Medulla oblongata (tissue), 1 donor: ENCODE data around the gene FBXO31.
"Not testable (repeated sequence)": the region's sequence is repeated elsewhere in the genome, so short reads cannot be mapped to it uniquely, and the experiment has no call there.

ENCODE experiments used
- DNase-seq: peaks from one replicate; pipeline ENCODE4 v3.0.0-alpha.2; 2015; ENCODE audit errors: extremely low spot score

The FBXO31 gene

DNA sequence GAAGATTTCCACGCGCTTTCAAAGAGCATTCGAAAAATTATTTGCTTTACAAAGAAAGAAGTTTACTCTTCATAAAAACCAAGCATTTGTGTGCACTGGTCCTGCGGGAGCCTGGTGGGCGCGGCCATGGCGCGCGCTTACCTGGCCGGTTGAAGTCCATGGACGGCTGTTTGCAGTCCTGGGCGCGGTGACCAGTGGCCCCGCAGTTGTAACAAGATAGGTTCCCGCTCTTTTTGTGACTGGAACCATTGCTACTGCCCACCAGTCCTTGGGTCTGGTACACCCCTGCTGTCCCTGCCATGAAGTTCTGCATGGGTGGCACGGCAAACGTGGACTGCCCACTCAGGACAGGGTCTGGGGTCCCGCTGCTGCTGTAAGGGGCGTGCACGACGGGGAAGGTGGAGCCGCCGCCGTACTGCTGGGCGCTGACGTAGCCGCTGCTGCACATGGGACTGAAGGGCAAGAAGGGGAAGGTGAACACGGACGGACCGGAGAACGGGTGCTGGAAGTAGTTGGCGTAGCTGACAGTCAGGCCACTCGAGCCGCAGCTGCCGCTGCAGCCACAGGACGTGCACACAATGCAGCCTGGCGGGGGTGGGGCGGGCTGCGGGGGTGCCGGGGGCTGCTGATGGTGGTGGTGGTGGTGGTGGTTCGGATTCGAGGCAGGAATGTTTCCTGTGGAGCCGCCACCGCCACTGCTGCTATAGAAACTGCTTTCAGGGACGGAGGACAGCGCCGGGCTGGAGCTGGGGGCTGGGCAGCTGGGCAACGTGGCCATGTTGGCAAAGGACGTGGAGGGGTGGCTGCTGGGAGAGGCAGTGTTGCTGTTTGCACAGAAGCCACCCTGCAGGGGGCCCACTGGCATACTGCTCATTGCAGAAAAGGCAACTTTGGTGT, 28.0 kb upstream of the FBXO31 start:
- no peak for DNase-seq

DNA sequence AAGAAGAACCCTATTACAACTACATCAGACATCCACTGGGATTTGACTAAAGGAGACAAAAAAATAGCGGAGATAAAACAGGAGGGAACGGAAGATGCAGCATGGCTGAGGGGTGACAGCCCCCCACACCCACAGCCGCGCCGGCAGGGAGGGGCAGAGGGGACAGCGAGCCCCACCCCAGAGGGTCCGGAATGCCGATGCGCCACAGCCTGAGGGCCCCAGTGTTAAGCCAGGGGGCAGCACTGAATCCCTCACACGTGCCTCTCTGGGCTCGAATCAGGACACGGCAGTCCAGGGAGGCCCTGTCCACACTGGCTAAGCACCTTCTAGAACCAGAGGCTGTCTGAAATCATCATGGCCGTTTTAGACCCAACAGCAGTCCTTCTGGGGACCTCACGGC, 27.4 kb upstream of the FBXO31 start:
- no peak for DNase-seq

DNA sequence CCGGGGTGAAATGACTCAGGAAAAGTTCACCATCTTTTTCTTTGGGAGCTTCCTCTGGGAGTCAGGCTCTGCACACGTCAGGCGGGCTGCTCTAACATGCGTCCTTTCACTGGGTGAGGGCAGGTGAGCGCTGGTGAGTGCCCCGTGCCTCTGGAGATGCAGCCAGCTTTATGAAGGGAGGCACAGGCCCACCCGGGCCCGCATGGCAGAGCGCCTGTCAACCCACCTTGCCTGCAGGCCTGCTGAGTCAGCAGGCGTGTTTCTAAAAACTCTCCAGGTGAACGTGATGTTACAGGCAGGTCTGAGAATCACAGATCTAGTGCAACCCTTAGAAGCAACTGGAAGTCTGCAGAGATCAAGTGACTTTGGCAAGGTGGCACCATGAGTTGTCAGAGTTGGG, 27.0 kb upstream of the FBXO31 start:
- no peak for DNase-seq

DNA sequence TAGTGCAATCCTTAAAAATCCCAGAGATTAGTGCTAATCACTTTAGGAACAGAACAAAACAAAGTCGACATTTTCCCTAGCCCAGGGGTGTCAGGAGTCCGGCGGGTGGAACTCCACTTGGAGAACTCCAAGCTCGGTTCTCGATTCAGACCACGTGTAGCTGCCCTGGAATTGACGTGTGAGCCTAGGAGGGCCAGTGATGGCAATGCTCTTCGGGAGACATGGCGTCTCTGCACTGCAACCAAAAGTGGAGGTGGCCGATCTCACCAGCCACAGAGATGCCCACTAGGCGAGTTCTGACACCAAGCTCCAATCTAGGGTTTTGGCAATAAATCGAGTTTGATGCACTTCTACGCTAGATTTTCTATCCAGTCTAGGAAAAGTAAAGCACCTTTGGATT, 26.2 kb upstream of the FBXO31 start:
- no peak for DNase-seq

DNA sequence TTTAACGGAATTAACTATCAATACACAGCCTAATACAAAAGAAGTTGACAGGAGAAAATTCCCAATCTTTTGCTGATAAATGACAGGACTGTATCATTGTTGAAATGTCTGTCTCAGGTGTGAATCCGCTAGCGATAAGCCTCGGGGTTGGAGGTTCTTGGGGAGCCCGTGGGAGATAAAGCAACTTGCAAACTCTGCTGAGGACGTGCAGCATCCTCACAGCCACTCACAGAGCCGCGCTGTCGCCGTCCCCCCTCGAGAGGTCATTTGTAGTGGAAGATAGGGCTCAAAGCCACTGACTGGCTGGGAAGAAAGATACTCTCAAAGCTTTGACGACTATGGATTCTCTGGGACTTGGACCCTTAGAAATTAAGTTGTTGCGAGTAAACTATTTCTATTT, 25.6 kb upstream of the FBXO31 start:
- no peak for DNase-seq

DNA sequence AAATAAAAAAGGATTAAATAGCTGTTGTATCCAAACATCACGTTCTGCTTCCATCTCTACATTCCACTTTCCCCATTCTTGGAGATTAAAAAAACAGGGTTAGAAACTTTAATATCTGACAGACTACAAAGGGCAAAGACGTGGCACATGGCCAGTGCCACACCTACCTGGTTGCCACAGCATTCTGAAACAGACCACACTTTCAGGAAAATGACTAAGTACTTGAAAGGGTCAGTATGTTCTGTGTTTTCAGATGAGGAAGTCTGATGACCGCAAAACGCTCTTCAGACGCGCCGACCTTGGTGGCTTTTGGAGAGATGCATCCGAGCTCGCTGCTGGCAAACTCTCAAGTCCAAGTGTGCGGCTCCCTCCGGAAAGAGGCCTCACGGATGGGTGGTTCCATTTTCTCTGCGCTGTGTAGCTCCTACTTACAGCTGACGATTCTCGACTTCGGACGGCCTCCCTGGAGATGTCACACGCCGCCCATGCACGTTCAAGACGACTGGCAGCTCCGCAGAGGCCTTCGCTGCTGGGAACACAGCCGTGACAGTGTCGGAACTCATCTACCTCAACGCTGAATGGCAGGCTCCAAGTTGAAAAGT, 24.0 kb upstream of the FBXO31 start:
- DNase-seq, result no peak

DNA sequence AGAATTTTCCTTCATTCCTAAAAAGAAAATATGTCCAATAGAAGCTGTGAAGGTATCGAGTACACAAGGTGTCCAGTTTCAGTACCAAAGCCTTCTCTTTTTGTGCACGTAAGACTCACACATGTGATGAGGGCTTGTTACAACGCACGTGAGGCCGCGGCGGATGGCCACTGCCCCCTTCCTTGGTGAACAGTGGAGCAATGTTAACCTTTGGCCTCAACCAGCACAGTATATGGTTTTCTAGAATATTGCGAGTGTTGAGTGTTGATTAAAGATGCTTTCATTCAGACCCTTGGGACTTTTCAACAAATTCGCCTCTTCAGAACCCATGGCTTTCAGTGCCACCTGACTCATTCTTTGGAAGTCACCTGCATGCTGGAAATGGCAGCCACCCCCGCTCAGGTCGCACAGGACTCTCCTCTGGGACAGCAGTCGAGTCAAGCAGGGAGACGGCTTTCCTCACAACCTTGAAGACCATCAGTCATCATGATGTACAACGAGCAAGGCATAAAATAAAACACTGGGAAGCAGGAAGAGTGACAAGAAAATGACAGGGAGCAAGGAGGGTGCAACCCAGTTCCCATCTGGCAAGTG, 23.0 kb upstream of the FBXO31 start:
- no peak for DNase-seq

DNA sequence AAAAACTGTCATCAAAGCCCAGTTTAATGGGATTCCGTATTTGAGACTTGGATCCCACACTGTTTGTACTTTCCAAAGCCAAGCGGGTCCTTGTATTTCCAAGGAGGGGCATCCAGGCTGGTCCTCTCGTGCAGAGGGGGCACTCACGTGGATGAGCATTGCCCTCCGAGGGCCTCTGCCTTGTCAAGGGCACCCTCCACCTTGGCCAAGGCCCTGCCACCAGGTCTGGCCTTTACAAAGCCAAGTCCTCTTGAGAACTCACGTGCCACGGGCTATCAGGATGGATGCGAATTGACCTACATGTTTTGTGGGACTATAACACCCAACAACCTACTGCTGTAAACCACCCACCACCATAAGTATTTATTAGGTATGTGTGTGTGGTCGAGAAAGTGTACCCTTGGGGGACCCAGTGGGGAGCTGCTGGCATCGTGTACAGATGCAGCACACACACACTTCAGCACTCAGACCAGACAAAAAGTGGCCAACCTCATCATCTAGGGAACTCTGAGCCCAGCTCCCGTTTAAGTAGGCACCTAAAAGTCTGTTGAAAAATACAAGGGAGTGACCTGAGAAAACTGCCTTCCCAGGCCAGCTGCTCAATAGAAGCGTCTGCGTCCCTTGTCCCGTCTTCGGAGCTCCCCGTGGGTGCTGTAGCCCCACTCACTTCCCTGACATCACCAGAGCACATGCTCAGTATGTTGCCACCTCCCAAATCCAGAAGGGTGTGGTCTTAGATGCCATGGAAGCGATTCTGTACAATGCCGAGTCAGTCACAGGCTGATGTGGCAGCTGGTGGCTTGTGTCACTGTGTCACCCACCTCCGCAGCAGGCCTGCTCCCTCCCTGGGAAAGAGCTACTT, 21.4 kb upstream of the FBXO31 start:
- no peak for DNase-seq

DNA sequence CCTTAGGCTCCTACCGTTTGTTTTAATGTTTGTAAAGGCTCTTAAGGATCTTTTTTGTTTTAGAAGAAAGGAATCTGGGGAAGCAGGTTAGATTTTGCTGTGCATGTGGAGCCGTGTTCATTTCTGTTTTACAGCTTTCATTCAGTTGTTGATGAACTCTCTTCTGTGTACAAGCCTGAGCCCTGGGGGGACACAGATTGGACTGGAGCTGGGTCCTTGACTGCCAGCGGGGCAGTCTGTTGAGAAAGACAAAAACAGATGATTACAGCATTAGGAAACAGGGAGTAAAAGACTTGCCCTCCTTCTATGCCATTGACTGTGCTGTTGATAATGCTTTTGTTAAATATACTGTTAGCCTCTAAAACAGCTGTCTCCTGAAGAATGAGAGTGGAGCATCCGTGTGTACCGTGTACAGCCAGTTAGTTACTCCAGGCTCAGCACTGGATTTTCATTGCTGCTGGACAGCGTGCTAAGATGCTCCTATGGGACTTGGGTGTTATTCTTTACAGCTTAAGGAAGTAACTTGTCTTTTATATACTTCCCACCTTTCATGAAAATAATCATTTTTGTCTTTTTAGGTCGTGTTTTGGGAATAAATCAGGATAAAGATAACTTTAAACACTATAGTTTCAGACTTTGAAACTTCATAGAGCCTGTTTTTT, 11.7 kb upstream of the FBXO31 start:
- DNase-seq, result no peak

DNA sequence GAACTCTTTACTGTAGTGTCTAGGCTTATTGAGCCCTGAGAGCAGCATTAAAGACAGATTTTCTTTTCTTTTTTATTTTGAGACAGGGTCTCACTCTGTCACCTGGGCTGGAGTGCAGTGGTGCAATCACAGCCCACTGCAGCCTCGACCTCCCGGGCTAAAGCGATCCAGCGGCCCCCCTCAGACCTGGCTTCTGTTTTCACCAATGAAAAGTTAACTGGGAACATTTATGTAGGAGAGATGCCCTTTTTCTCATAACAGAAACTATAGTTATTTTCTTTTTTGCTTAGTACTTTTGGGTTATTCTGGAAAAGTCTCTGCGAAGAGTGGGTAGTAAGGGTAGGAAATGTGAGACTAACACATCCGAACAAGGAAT, 10.1 kb upstream of the FBXO31 start:
- no peak for DNase-seq

DNA sequence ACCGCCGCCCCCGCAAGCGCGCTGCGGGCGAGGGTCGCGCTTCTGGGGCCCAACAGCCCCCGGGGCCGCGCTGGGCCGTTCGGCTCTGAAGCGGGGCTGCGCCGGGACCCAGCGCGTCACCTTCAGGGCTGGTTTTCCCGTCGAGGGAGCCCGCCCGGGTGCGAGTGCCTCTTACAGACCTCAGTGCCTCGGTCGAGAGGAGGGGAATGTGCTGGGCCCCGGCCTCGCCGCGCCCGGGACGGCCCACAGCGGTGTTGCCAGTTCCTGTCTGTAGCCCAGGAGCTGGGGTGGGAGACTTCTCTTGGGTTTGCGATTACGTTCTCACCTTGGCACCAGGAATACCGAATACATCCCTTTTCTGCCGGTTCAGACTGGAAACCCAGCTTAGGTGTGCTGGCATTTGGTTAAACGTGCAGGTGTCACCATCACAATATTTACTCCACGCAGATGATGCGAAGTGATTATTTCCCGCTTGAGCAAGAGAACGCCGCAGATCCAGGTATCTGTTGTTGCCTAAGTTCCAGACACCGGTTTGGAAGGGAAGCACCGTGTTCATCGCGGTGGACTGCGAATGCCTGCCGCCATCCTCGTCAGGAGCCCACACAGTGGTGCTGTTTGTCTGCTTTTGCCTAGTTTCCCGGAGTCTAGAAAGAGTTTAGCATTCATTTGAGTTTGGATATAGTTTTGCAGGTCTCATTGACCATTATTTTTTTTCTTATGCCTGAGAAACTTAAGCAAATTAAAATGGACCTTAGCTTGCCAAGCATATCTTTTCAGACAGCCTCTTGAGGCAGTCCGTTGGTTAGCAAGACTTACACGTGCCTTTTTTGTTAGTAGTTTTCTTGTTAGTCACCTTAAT, 9.5 kb upstream of the FBXO31 start:
- peak; percentile 75 for DNase-seq

DNA sequence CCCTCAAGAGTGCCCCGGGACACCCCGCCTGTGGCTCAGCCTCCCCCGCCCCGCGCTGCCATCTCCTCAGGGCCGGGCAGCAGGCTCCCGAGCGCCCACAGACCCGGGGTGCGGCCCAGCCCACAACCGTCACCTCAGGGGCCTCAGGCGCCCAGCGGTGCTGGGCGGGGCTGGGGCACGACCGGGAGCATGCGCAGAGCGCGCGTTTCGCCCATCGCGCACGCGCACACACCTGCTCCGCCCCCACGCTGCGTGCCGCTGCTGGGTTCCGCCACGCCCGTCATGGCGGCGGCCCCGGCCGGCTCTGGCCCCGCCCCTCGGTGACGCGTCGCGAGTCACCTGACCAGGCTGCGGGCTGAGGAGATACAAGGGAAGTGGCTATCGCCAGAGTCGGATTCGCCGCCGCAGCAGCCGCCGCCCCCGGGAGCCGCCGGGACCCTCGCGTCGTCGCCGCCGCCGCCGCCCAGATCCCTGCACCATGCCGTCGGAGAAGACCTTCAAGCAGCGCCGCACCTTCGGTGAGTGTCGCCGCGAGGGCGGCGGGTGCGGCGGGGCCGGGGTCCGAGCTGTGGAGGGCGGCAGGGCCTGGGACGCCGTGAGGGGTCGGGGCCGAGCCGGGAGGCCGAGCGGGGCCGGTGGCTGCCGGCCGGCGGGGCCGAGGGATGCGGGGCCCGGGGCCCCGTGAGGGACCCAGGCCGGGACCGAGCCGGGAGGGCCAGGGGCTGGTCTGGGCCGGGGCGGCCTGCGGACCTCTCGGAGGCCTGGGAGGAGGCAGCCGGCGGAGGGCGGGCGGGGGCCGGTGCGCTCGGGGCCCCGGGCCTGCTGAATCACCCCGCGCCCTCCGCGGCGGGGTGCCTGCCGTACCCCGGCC, 8.6 kb upstream of the FBXO31 start, which contains the start of gene MAP1LC3B:
MAP1LC3B (plus strand) TSS at position 387 of the 871 bp plus-strand sequence; CDS start at position 479, 92 bp downstream.
- peak; percentile 97 for DNase-seq

DNA sequence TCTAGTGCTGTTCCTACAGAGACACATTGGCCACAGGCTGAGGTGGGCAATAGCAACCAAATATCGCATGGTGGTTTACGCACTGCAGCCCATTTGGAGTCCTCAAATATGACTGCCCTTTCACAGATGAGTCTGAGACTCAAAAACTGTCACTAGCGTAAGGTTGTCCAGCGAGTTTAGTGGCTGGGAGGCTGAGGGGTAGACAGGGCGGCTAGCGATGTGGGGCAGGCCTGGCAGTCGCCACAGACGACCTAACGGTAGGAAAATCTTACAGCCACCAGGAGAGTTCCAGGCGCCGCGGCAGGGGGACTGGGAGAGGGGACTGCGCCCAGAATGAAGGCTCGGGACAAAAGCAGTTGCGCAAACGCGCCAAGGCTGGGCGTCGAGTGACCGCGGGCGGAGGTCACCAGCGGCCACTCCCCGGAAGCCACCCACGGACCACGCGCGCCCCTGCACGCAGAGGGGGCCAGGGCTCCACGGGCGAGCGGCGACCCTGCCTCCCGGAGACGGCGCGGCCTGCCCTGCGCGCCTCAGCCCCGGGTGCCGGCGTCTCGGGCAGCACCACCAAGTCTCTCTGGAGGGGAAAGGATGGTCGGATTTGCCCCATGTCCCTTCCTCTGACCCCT, 7.9 kb upstream of the FBXO31 start:
- peak; percentile 64 for DNase-seq

DNA sequence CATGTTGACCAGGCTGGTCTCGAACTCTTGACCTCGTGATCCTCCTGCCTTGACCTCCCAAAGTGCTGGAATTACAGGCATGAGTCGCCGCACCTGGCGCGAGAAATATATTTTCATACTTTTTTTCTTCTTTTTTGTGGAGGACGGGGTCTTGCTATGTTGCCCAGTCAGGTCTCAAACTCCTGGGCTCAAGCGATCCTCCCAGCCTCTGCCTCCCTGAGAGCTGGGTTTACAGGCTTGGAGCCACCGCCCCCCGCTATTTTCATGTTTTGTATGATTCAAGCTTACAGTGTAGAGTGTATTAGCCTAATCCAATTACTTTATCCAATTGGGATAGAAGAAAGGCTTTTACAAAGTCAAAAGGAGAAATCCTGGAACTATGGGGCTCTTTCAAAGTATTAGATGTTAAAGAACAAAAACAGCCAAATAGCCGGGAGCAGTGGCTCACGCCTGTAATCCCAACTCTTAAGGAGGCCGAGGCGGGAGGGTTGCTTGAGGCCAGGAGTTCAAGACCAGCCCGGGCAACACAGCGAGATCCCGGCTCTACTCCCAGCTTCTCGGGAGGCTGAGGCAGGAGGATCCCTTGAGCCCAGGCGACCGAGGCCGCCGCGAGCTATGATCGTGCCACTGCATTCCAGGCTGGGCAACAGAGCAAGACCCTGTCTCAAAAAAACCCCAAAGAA, 7.2 kb upstream of the FBXO31 start:
- DNase-seq, result peak; percentile 6

DNA sequence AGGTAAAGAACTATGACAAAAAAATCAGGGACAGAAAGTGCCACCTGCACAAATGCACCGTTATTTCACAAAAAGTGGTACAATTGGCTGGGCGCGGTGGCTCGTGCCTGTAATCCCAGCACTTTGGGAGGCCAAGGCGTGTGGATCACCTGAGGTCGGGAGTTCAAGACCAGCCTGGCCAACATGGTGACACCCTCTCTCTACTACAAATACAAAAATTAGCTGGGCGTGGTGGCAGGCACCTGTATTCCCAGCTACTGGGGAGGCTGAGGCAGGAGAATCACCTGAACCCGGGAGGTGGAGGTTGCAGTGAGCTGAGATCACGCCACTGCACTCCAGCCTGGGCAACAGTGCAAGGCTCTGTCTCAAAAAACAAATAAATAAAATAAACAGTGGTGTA, 6.3 kb upstream of the FBXO31 start:
- not testable (repeated sequence) for DNase-seq

DNA sequence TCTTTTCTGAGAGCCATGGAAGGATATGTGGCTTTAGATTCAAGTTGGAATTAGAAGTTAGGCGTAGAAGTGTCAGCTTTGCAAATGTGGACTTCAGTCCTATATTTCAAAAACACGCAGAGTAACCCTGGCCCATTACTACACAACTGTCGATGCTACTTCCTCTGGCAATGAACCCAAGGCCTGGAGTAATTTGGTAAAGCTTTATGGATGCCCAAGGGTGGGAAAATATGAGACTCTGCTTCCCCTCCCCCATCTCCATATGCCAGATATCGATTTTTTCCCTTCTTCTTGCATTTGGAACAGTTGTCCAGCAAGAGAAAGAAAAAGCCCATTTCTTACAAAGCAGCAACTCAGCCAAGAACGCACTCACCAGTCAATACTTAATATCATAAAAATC, 5.7 kb upstream of the FBXO31 start:
- peak; percentile 8 for DNase-seq

DNA sequence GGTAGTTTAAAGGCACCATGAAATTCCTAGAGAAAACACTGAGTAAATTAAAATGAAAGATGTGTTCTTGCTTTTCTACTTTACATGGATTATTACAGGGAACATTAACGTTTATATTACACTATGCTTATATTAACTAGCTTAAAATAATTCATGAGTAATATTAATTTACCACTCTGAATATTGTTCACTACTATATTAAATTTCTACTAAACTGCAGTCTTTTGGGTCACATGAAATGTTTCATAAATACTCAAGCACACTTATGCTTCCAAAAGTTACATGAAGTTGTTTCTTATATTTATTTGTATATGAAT, 5.2 kb upstream of the FBXO31 start:
- no peak for DNase-seq

DNA sequence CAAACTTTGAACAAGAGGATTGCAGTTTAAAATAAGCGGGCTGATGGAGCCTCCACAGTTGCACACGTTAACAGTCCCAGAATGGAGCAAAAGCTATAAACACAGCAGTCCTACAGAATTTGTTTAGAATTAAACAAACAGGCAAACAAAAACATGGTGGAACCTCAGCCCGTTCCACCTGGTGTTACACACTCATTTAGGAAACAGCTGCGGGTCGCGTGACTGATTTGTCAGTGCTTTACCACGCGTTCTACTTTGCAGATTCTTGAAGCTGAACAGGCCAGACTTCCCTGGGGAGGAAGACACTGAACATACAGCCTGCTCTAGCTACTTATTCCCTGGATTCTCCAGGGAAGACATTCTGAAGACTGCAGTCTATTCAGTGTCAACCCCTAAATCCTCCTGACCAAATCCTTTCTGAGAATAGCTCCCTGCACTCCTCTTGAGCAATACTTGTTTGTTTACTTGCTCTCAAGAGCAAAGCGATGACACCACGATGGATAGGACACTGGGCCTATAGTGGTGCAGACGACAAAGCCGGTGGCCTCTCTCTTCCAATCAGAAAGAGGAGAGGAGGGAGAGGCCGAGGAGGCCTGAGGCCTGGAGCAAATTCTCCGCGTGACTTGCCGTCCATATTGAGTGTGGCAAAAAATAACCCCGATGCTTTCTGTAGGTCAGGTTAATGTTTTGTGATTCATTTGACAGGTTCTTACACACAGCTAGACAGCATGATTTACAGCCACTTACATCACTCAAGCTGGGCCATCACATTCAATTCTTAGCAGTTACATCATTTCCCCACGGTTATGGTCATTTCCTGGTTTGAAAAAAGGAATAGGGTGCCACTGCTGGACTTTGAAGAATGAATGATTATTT, 4.6 kb upstream of the FBXO31 start:
- DNase-seq, result peak; percentile 100
